ENCODE data around the gene UGT1A3. TPM values are rescaled to one million over a fixed set of nuclear protein-coding genes. Genes with fewer than 3 reads are reported as not detected.

The UGT1A3 gene
- total RNA-seq, 1 donor from 2014 or later = not detected

DNA sequence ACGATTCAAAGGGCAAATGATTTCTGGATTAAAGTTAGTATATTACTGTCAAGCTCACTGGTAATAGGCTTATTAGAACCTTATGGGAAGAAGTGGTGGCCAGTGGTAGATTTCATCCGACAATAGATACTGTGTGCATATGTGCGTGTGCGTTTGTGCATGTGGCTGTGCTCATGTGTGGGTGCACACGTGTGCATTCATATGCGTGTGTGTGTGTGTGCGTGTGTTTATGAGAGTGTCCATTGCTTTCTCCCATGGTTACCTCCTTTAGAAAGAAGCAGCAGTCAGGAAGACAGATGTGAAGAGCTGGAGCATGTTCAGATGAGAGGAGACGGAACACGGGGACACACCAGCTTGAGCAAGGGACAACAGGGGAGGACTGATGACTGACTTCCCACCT is 40.4 kb downstream of the UGT1A3 start:
- Mint-ChIP-seq H3K4me3 (no peak overlapping the region), H3K9me3 (no peaks in the 10 kb centered on the region), H3K36me3 (ENCODE audit: low read depth) (no peaks in the 10 kb centered on the region), H3K4me1 (no peaks in the 10 kb centered on the region), H3K27ac (no peak overlapping the region), H3K27me3 (peaks cover 21% of the 10 kb centered on the region)
- DNase-seq = no peak
- intact Hi-C loops (cut with micrococcal nuclease) = no loop called here
- TF ChIP-seq, protein P1, sequence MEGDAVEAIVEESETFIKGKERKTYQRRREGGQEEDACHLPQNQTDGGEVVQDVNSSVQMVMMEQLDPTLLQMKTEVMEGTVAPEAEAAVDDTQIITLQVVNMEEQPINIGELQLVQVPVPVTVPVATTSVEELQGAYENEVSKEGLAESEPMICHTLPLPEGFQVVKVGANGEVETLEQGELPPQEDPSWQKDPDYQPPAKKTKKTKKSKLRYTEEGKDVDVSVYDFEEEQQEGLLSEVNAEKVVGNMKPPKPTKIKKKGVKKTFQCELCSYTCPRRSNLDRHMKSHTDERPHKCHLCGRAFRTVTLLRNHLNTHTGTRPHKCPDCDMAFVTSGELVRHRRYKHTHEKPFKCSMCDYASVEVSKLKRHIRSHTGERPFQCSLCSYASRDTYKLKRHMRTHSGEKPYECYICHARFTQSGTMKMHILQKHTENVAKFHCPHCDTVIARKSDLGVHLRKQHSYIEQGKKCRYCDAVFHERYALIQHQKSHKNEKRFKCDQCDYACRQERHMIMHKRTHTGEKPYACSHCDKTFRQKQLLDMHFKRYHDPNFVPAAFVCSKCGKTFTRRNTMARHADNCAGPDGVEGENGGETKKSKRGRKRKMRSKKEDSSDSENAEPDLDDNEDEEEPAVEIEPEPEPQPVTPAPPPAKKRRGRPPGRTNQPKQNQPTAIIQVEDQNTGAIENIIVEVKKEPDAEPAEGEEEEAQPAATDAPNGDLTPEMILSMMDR (IDR thresholded peaks at IDR 0.05) = no peak
- CTCF ChIA-PET = no interaction called here
- POLR2A ChIA-PET = no interaction called here
- ATAC-seq (ENCODE audit: low read depth) = no peak

DNA sequence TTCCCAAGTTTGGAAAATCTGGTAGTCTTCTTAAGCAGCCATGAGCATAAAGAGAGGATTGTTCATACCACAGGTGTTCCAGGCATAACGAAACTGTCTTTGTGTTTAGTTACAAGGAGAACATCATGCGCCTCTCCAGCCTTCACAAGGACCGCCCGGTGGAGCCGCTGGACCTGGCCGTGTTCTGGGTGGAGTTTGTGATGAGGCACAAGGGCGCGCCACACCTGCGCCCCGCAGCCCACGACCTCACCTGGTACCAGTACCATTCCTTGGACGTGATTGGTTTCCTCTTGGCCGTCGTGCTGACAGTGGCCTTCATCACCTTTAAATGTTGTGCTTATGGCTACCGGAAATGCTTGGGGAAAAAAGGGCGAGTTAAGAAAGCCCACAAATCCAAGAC is 43.3 kb downstream of the UGT1A3 start:
- ChIA-PET POLR2A (no interaction called here), CTCF (no interaction called here)
- no peak for ATAC-seq (ENCODE audit: low read depth)
- TF ChIP-seq, protein P1 (IDR thresholded peaks at IDR 0.05) = no peak
- DNase-seq = no peak
- intact Hi-C loops (cut with micrococcal nuclease) = no loop called here
- no peak overlapping the region for H3K4me3 Mint-ChIP-seq
- no peaks in the 10 kb centered on the region for H3K4me1 Mint-ChIP-seq
- H3K36me3 Mint-ChIP-seq (ENCODE audit: low read depth) = no peaks in the 10 kb centered on the region
- no peak overlapping the region for H3K27ac Mint-ChIP-seq
- H3K9me3 Mint-ChIP-seq = peaks cover 10% of the 10 kb centered on the region
- H3K27me3 Mint-ChIP-seq = peaks cover 22% of the 10 kb centered on the region

DNA sequence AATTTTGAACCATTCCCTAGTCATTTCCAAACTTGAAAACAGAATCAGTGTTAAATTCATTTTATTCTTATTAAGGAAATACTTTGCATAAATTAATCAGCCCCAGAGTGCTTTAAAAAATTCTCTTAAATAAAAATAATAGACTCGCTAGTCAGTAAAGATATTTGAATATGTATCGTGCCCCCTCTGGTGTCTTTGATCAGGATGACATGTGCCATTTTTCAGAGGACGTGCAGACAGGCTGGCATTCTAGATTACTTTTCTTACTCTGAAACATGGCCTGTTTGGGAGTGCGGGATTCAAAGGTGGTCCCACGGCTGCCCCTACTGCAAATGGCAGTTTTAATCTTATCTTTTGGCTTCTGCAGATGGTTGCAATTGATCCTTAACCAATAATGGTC is 43.7 kb downstream of the UGT1A3 start:
- H3K4me3 Mint-ChIP-seq = no peak overlapping the region
- H3K4me1 Mint-ChIP-seq = no peaks in the 10 kb centered on the region
- ChIA-PET CTCF (no interaction called here), POLR2A (no interaction called here)
- H3K36me3 Mint-ChIP-seq (ENCODE audit: low read depth) = no peaks in the 10 kb centered on the region
- intact Hi-C loops (cut with micrococcal nuclease) = no loop called here
- no peak for ATAC-seq (ENCODE audit: low read depth)
- no peak overlapping the region for H3K27ac Mint-ChIP-seq
- H3K9me3 Mint-ChIP-seq = peaks cover 12% of the 10 kb centered on the region
- TF ChIP-seq, protein P1 (IDR thresholded peaks at IDR 0.05) = no peak
- peaks cover 22% of the 10 kb centered on the region for H3K27me3 Mint-ChIP-seq
- DNase-seq = no peak

DNA sequence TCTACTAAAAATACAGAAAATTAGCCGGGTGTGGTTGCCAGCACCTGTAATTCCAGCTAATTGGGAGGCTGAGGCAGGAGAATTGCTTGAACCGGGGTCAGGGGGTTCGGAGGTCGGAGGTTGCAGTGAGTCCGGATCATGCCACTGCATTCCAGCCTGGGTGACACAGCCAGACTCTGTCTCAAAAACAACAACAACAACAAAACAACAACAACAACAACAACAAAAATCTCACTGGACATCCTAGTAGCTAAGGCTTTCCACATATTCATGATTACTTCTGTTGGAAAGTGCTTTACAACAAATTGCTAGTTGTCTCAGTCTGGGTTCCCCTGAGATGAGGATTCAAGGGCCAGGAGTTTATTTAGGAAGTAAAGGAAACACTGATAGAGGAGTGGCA is 45.0 kb downstream of the UGT1A3 start:
- no peak overlapping the region for H3K27ac Mint-ChIP-seq
- no peaks in the 10 kb centered on the region for H3K4me1 Mint-ChIP-seq
- DNase-seq (no peak), ATAC-seq (ENCODE audit: low read depth) (no peak)
- no peak overlapping the region for H3K4me3 Mint-ChIP-seq
- no peaks in the 10 kb centered on the region for H3K36me3 Mint-ChIP-seq (ENCODE audit: low read depth)
- intact Hi-C loops (cut with micrococcal nuclease) = no loop called here
- ChIA-PET CTCF (no interaction called here), POLR2A (no interaction called here)
- H3K27me3 Mint-ChIP-seq = peaks cover 23% of the 10 kb centered on the region
- peaks cover 12% of the 10 kb centered on the region for H3K9me3 Mint-ChIP-seq
- TF ChIP-seq, protein P1 (IDR thresholded peaks at IDR 0.05) = no peak

DNA sequence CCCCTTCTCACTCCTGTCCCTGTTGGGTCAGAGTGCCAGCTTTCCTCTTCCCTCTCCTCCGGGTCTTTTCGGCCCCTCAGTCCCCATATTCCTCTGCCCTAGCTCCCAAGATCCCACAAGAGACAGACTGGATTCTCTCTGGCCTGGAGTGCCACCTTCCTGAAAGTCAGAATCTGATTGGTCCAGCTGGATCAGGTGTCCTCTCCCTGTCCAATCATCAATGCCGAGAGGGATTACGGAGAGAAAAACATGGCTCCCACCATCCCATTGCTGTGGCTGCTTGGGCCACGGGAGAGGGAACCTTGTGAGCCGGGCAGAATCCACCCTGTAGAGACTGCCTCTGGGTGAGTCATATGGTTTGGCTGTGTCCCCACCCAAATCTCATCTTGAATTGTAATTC is 46.6 kb downstream of the UGT1A3 start:
- Mint-ChIP-seq H3K36me3 (ENCODE audit: low read depth) (no peaks in the 10 kb centered on the region), H3K27me3 (peaks cover 25% of the 10 kb centered on the region)

More for the DNA sequence above, 46.6 kb downstream of the UGT1A3 start:
- CTCF ChIA-PET = no interaction called here
- Mint-ChIP-seq H3K4me3 (no peak overlapping the region), H3K4me1 (no peaks in the 10 kb centered on the region), H3K27ac (no peak overlapping the region), H3K9me3 (peaks cover 12% of the 10 kb centered on the region)
- TF ChIP-seq, protein P1 (IDR thresholded peaks at IDR 0.05) = no peak
- DNase-seq (no peak), ATAC-seq (ENCODE audit: low read depth) (no peak)
- intact Hi-C loops (cut with micrococcal nuclease) = no loop called here
- POLR2A ChIA-PET = no interaction called here

Data from activated B cell treated with CpG ODN at 0.5 μM for 24 hours (primary cell).